HG03139 (cell line): ENCODE results near the gene PRPF6.
"Not testable (repeated sequence)": the region's sequence is repeated elsewhere in the genome, so short reads cannot be mapped to it uniquely, and the experiment has no call there.

Experiments used
- ATAC-seq: cut with Tn5 transposase; IDR thresholded peaks from one replicate; pipeline ENCODE4 v1.9.1; 2021; ENCODE audit not compliant: unreplicated experiment

The PRPF6 gene

GRCh38 chr20:63959699-63960075, 21.2 kb upstream of the PRPF6 start:
- ATAC-seq, result no peak

- ATAC-seq, result not testable (repeated sequence)
Observed at GRCh38 chr20:63960654-63961621, 20.0 kb upstream of the PRPF6 start.

- no peak for ATAC-seq
Observed at GRCh38 chr20:63961664-63962425, 19.1 kb upstream of the PRPF6 start.

DNA sequence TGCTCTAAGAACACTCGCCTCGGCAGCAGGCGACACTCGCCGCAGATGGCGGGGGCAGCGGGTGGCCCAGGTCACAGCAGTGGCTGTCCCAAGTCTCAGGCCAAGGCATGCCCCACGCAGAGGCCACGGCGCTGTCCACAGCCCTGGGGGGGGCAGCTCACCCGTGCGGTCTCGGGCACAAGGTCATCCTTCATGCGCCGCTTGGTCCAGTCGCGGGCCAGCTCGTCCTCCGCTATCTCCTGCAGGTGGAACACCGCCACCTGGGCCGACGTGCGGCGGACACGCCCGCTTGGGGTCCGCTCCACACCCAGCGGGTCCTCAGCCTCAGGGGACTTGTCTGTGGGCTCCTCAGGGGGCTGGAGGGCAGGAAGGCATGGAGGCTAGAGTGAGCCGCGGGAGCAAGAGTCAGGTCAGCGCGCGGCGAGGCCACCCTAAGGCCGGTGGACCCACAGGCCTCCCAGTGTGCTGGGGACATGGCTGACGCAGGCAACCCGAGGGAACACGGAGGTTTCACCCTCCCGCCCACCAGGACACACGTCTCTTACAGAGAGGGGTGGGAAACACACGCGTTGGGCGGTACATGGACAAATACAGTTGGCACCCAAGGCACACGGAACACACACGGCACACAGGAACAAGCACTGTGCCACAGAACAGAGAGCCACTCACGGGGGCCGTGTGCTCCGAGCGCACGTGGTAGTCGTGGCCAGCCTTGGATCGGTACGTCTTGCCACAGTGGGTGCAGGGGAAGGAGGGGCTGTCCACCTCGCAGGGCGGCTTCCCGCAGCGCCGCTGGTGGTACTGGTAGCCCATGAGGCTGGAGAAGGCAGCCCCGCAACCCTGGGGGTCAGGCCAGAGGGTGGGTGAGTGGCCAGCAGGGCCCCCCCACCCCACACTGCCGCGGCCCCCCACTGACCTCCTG, 18.2 kb upstream of the PRPF6 start:
- no peak for ATAC-seq

- no peak for ATAC-seq
Observed at GRCh38 chr20:63963348-63963741, 17.6 kb upstream of the PRPF6 start.

GRCh38 chr20:63963784-63964301, 17.1 kb upstream of the PRPF6 start:
- no peak for ATAC-seq

GRCh38 chr20:63964412-63964811, 16.5 kb upstream of the PRPF6 start:
- ATAC-seq, result no peak

- ATAC-seq, result no peak
Observed at GRCh38 chr20:63966172-63966943, 14.6 kb upstream of the PRPF6 start.

DNA sequence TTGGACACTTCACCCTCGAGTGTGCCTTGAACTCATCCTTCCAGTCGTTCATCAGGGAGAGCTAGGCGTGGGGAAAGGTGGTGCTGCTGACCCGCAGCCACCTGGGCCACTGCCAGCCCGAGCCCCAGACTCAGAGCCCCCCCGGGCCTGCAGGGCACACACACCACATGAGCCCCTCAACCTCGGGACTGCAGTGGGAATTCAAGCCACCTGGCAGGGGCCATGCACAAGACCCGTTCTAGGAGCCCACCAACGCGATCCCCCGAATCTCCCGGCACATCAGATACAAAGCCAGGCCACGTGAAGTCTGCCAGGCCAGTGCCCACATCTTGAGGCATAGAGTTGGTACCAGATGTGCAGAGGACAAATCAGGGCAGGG, 14.0 kb upstream of the PRPF6 start:
- ATAC-seq, result no peak

DNA sequence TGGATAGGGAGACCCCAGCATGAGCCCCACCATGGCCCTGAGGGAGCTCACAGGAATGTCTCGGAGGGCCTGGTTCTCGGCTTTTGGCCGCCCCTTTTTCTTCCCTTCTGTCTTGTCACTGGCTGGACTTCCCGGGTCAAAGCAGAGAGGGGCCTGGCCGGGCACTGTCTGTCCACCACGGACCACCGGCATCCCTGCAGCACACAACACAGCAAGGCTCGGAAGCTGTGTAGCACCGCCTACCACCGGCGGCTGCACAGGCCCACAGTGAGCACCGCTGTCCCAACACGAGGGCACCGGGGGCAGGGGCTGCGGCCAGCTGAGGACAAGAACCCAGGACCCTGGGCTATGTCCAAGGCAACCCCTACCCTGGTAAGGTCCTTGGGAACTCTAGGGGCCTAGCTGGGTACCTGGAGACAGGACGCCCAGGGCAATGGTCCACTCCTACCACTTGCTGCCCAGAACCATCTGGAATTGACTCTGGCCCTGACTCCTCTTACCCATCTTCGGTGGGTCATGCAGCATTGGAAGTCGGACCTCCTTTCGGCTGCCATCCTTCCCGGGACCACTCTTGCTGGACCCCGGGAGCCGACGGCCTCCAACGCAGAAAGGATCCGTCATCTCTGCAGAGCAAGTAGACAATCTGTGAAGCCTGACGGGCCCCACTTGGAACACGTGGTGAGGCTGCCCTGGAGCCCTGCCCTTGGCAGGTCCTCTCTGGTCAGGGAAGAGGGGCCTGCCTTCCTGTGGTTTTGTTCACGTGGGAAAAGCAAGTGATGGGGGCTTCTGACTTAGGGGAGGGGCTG, 13.4 kb upstream of the PRPF6 start:
- ATAC-seq, result no peak

GRCh38 chr20:63968136-63968927, 12.6 kb upstream of the PRPF6 start:
- ATAC-seq, result no peak

DNA sequence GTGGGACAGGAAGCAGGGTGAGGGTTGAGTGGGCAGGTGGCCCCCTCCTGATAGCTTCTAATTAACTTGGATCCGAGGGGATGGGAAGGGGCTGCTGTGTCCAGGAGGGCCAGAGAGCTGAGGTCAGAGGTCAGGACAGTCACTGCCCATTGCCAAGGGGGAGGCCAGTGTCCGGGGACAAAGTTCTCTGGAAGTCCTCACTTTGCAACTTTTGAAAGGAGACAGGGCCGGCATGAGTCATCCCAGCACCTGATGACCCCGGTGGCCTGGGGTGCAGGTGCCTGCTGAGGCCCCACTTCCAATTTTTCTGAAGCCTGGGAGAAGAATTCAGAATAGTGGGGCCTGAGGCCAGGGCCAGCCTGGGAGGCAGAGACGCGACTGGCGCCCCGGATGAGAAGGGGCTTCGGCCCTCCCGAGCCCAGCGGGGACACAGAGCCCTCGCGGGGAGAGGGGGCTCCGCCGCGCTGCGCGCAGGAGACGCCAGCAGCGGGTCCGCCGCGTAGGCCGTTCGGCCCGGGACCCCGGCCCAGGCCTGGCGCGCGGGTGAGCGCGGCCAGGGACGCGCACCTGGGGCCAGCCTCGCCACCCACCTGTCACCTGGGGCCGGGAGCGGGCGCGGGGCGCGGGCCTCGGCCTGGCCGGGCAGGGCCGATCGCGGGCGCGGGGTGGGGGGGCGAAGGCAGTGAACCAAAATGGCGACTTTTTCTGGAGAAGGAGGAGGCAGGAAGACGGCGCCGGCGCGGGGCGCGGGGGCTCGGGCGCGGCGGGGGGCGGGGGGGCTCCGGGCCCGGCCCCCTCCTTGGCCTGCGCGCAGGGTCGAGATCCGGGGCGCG, 11.8 kb upstream of the PRPF6 start:
- ATAC-seq, result no peak

DNA sequence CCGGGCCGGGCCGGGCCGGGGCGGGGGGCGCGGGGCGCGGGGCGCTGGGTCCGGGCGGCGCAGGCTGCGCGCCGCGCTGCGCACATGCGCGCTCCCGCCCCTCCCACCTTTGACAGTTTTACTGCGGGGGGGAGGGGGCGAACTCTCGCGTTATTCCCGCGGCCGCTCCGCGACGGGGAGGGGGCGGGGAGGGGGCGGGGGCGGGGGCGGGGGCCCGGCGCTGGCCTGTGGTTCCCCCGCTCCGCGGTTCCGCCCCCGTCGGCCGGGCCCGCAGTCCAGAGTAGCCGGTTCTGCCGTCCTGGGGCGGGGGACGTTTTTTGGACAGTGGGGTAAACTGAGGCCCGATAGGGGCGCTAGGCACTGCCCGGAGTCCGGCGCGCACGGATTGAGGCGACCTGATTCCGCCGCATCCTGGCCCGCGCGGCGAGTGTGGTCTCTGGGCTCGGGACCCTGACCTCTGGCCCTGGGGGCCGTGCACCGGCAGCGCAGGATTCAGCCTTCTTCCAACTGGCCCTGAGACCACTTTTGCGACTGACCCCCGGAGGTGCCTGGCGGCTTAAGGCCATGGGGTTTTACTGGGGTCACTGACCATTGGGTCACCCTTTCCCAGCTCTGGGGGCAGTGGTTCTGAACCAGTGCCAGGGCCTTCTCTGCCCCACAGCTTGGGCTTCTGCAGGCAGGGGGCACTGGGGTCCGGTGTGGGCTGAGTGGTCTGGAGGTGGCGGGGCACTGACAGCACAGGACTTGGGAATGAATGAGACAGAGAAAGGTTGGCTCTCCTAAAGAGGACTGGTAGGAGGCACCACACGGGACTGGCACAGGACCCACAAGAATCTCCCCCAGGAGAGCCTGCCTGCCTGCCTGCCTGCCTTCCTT, 10.9 kb upstream of the PRPF6 start, which contains the start of gene ZNF512B:
Gene ZNF512B, minus strand, starts transcription at position 93 of the 876 bp plus-strand sequence. CDS start 1,980 bp downstream, outside the sequence.
- ATAC-seq, result no peak

- ATAC-seq, result no peak
Observed at GRCh38 chr20:63970714-63971431, 10.1 kb upstream of the PRPF6 start.

DNA sequence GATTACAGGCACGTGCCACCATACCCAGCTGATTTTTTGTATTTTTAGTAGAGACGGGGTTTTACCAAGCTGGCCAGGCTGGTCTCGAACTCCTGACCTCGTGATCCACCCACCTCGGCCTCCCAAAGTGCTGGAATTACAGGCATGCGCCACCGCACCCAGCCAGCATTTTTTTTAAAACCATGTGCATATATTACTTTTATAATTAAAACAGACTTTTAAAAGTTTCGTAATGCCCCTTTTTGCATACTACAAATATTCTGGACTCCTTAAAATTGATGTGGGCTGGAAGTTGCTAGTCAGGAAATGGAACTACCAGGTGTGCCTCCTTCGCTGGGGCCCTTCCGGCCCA, 9.0 kb upstream of the PRPF6 start:
- ATAC-seq, result not testable (repeated sequence)
